Tibial nerve (tissue), 3 donors: ENCODE data around the gene PPP4R3B.

ENCODE experiments used
- EP300 ChIP-seq, 2 donors: sonication (generic); formaldehyde crosslinking; IDR thresholded peaks; one replicate each; pipeline ENCODE4 v1.6.1; 2017; ENCODE audit warnings: antibody characterized with exemption in 2 of 2, mild to moderate bottlenecking in 1 of 2
- POLR2A ChIP-seq, 2 donors: fragments of 450-650 bp; IDR thresholded peaks; one replicate each; pipeline ENCODE4 v1.6.1; 2017; ENCODE audit warnings: antibody characterized with exemption in 2 of 2, mild to moderate bottlenecking in 2 of 2, moderate library complexity in 2 of 2

DNA sequence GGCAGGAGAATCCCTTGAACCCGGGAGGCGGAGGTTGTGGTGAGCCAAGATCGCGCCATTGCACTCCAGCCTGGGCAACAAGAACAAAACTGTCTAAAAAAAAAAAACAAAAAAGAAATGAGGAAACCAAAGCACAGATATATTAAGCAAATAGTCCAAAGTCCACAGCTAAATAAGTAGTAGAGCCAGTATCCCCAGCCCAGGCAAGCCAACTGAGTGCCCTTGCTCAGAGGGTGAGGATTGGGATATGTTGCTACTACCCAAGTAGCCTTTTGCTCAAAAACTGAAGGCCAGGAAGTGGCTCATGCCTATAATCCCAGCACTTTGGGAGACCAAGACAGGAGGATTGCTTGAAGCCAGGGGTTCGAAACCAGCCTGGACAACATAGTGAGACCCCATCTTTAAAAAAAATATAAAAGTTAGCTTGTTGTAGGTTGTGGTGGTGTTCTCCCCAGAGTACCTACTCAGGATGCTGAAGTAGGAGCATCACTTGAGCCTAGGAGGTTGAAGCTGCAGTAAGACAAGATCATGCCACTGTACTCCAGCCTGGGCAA lies 92.5 kb downstream of the PPP4R3B start:
- TF ChIP-seq EP300 (IDR thresholded peaks at IDR 0.05), result no peak
- no peak for TF ChIP-seq POLR2A (IDR thresholded peaks at IDR 0.05)
